Measurements from ENCODE around the gene CRY2. TPM values are rescaled to one million over a fixed set of nuclear protein-coding genes. Genes with fewer than 3 reads are reported as not detected.

CRY2 gene
- total and polyA plus RNA-seq, 2 of the 13 experiments (the other 11 are each of a cell fraction or from before 2014, with no cell fraction given), result 10.1 to 12.2 TPM

- 42% methylated on average over 7 of the region's 10 CpGs for WGBS (ENCODE audit: low lambda C conversion rate)
- no peaks in the 10 kb centered on the region for H3K79me2 ChIP-seq (ENCODE audit: insufficient read depth, low read length)
- DNase-seq (ENCODE audit: low spot score) (no peak), FAIRE-seq (no peak), ATAC-seq (peak; percentile 52)
- H3K4me2 ChIP-seq (ENCODE audit: low read depth, low read length), result no peak overlapping the region
- no peaks in the 10 kb centered on the region for H3K9me3 ChIP-seq (ENCODE audit: low read length)
- no peaks in the 10 kb centered on the region for H3K27me3 ChIP-seq (ENCODE audit: control insufficient read depth in 1 of 2, insufficient read depth in 2 of 2, low read length in 2 of 2)
- intact Hi-C loops (cut with micrococcal nuclease; ENCODE audit: unreplicated experiment), result no loop called here
- H3K4me3 ChIP-seq (replicated peaks in 1 of 3; ENCODE audit: insufficient read depth in 1 of 3, low read depth in 2 of 3, low read length in 3 of 3), result no peak overlapping the region
- no peaks in the 10 kb centered on the region for H4K20me1 ChIP-seq (ENCODE audit: insufficient read depth, low read length)
- ChIA-PET CTCF (ENCODE audit: low intra/inter-chr PET ratio, low total read pairs) (no interaction called here), POLR2A (interaction anchor here (1.8 to 2.3 kb wide), 2 partner anchors 8 to 12 kb away, joined by 5 to 7 read pairs; partner anchors contain the start of genes LARGE2 and PEX16)
- H3K9ac ChIP-seq (ENCODE audit: insufficient read depth, low read depth, low read length), result no peak overlapping the region
- no peak overlapping the region for H3K27ac ChIP-seq (ENCODE audit: extremely low read length, insufficient read depth, low read length)
- peaks cover 3 to 13% of the 10 kb centered on the region in 2 experiments; a peak in 3 of 5 replicates for H3K36me3 ChIP-seq (replicated peaks in 1 of 2; ENCODE audit: control insufficient read depth in 1 of 2, insufficient read depth in 2 of 2, low read length in 2 of 2)
- peak; percentile 10; the same call in 1 of the 2 replicates for TF ChIP-seq HNF4A (CRISPR knock-in tag; IDR thresholded peaks at IDR 0.05)
- TF ChIP-seq, protein P1, sequence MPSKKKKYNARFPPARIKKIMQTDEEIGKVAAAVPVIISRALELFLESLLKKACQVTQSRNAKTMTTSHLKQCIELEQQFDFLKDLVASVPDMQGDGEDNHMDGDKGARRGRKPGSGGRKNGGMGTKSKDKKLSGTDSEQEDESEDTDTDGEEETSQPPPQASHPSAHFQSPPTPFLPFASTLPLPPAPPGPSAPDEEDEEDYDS (CRISPR knock-in tag; IDR thresholded peaks at IDR 0.05), result no peak
- in situ Hi-C loops (cut with HindIII; ENCODE audit: extremely low pct_ligation_motif_present, low pct_unique_long_range_greater_than_20kb), result no loop called here
- no peak overlapping the region for H2AFZ ChIP-seq (ENCODE audit: low read length)
- BruUV-seq (replicated peaks), result no TSS peak
- peaks cover 22% of the 10 kb centered on the region for H3K4me1 ChIP-seq (ENCODE audit: insufficient read depth, low read length)
Observed at GRCh38 chr11:45929486-45930030, 82.3 kb downstream of the CRY2 start.

GRCh38 chr11:45930031-45930794, 82.9 kb downstream of the CRY2 start:
- TF ChIP-seq TCF12 (IDR thresholded peaks at IDR 0.05), result no peak
- TF ChIP-seq TCF12 (CRISPR knock-in tag; IDR thresholded peaks at IDR 0.05), result peak; percentile 29; the same call in 1 of the 2 replicates
- no peak for TF ChIP-seq ZNF337 (CRISPR knock-in tag; IDR thresholded peaks at IDR 0.05; ENCODE audit: borderline replicate concordance, low read depth)
- no peak for TF ChIP-seq ZNF737 (CRISPR knock-in tag; IDR thresholded peaks at IDR 0.05; ENCODE audit: borderline replicate concordance)
- no peak for TF ChIP-seq TSC22D2 (CRISPR knock-in tag; IDR thresholded peaks at IDR 0.05; ENCODE audit: borderline replicate concordance)
- TF ChIP-seq PHF8 (CRISPR knock-in tag; IDR thresholded peaks at IDR 0.05), result no peak
- TF ChIP-seq AGO2 (optimal IDR thresholded peaks at IDR 0.05; ENCODE audit: low read depth, low read length), result peak; percentile 28
- no peak for TF ChIP-seq ZNF205 (CRISPR knock-in tag; IDR thresholded peaks at IDR 0.05)
- TF ChIP-seq, protein P2, sequence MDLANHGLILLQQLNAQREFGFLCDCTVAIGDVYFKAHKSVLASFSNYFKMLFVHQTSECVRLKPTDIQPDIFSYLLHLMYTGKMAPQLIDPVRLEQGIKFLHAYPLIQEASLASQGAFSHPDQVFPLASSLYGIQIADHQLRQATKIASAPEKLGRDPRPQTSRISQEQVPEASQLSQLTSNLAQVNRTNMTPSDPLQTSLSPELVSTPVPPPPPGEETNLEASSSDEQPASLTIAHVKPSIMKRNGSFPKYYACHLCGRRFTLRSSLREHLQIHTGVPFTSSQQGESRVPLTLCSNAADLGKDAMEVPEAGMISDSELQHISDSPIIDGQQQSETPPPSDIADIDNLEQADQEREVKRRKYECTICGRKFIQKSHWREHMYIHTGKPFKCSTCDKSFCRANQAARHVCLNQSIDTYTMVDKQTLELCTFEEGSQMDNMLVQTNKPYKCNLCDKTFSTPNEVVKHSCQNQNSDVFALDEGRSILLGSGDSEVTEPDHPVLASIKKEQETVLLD (CRISPR knock-in tag; IDR thresholded peaks at IDR 0.05; ENCODE audit: low read depth), result no peak
- no peak for TF ChIP-seq ZNF317 (CRISPR knock-in tag; IDR thresholded peaks at IDR 0.05)
- TF ChIP-seq ZNF556 (CRISPR knock-in tag; IDR thresholded peaks at IDR 0.05; ENCODE audit: borderline replicate concordance), result no peak
- Histone ChIP-seq H3K27me3 (ENCODE audit: control insufficient read depth in 1 of 2, insufficient read depth in 2 of 2, low read length in 2 of 2) (no peaks in the 10 kb centered on the region), H3K9me3 (ENCODE audit: low read length) (no peaks in the 10 kb centered on the region), H3K79me2 (ENCODE audit: insufficient read depth, low read length) (no peaks in the 10 kb centered on the region), H2AFZ (ENCODE audit: low read length) (no peak overlapping the region), H3K4me3 (replicated peaks in 1 of 3; ENCODE audit: insufficient read depth in 1 of 3, low read depth in 2 of 3, low read length in 3 of 3) (no peak overlapping the region), H3K4me1 (ENCODE audit: insufficient read depth, low read length) (peaks cover 28% of the 10 kb centered on the region), H3K27ac (ENCODE audit: extremely low read length, insufficient read depth, low read length) (no peak overlapping the region), H3K4me2 (ENCODE audit: low read depth, low read length) (no peak overlapping the region), H3K36me3 (replicated peaks in 1 of 2; ENCODE audit: control insufficient read depth in 1 of 2, insufficient read depth in 2 of 2, low read length in 2 of 2) (peaks cover 6 to 19% of the 10 kb centered on the region in 2 experiments; a peak in 3 of 5 replicates), H3K9ac (ENCODE audit: insufficient read depth, low read depth, low read length) (no peak overlapping the region), H4K20me1 (ENCODE audit: insufficient read depth, low read length) (no peaks in the 10 kb centered on the region)
- ChIA-PET POLR2A (interaction anchor here (0.6 to 2.3 kb wide), 3 partner anchors 8 to 131 kb away, joined by 3 to 7 read pairs (median 5); partner anchors contain the start of genes LARGE2 and PEX16), CTCF (ENCODE audit: low intra/inter-chr PET ratio, low total read pairs) (no interaction called here)
- intact Hi-C loops (cut with micrococcal nuclease; ENCODE audit: unreplicated experiment) (no loop called here), in situ Hi-C loops (cut with HindIII; ENCODE audit: extremely low pct_ligation_motif_present, low pct_unique_long_range_greater_than_20kb) (no loop called here)
- ATAC-seq (peak; percentile 12), DNase-seq (ENCODE audit: low spot score) (no peak), FAIRE-seq (no peak)
- BruUV-seq (replicated peaks), result no TSS peak
- WGBS (ENCODE audit: low lambda C conversion rate), result 72% methylated on average over 11 of the region's 14 CpGs

Data from HepG2 (cell line).